Measurements from ENCODE around the gene TMEM120A. TPM values are rescaled to one million over a fixed set of nuclear protein-coding genes. Genes with fewer than 3 reads are reported as not detected.
"Not testable (repeated sequence)": the region's sequence is repeated elsewhere in the genome, so short reads cannot be mapped to it uniquely, and the experiment has no call there.

The TMEM120A gene
- polyA plus RNA-seq (2013, experiment 1 of 4): 24.8 TPM
- 26.5 TPM for polyA plus RNA-seq (2013, experiment 2 of 4)
- 27.3 TPM for polyA plus RNA-seq (2013, experiment 3 of 4)
- 22.9 TPM for polyA plus RNA-seq (2013, experiment 4 of 4)

DNA sequence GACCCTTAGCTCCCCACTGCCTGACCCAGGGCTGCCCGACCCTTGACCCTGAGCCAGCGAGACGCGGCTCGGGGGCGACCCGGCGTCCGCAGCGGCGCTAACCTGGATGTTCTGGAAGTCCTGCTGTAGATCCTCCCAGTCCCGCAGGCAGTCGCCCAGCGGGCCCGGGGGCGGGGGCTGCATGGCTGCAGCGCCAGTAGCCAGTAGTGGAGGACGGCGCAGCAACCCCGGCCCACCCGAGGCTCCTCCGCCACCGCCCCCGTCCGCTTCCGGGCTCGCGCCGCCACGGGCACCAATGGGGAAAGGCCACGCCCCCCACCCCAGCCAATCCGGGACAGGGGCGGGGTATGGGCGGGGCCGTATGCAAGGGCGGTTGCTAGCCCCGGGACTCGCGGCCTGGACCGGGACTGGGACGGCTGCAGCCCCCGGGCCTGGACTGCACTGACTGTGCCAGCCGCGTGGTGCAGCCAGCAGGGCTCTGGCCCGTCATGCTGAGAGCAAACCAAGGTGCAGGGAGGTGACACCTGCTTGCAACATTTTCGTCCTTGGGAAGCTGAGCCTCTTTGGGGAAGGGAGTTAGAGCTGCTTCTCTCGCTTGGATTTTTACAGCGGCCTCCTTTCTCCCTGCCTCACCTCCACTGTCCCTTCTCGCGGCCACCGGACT, at the start of gene TMEM120A:
TMEM120A (minus strand) TSS at position 208 of the 664 bp plus-strand sequence; CDS start at position 183, 25 bp downstream.
- Histone ChIP-seq H3K9me3 (ENCODE audit: control insufficient read depth, low read length) (no peaks in the 10 kb centered on the region), H3K27me3 (ENCODE audit: control insufficient read depth, insufficient read depth, low read length, poor library complexity, severe bottlenecking) (no peaks in the 10 kb centered on the region), H3K27ac (ENCODE audit: insufficient read depth, low read depth, low read length, poor library complexity, severe bottlenecking) (peak within 1 kb of the TSS; percentile 59), H3K4me1 (ENCODE audit: control insufficient read depth, insufficient read depth, low read length) (peaks cover 32% of the 10 kb centered on the region), H3K4me3 (ENCODE audit: insufficient read depth, low read depth, low read length) (peak within 1 kb of the TSS; percentile 60), H3K36me3 (ENCODE audit: control insufficient read depth, insufficient read depth, low read length) (no peaks in the 10 kb centered on the region)
- 4 to 5% methylated on average over 51 of the region's 51 CpGs for WGBS, 2 experiments

DNA sequence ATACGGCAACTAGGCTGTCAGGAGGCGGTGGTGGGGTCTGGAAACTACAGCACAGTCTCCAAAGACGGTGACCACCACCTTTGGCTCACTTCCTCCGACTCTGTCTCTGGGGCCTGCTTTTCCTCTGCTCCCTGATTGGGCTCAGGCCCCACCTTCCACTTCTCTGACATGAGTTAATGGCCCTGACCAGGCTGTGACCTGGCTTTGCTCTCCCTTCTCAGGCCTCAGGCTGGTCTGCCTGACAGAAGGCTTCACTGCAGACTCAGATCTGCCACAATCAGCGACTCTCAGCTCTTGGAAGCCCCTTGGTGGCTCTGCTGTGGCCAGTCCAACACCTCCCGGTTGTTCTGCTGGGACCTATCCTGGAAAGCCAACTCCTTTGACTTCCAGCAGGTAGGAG, 45.7 kb upstream of the TMEM120A start:
- WGBS, 2 experiments: 91 to 95% methylated on average over 6 of the region's 6 CpGs
- Histone ChIP-seq H3K9me3 (ENCODE audit: control insufficient read depth, low read length) (no peaks in the 10 kb centered on the region), H3K27me3 (ENCODE audit: control insufficient read depth, insufficient read depth, low read length, poor library complexity, severe bottlenecking) (no peaks in the 10 kb centered on the region), H3K4me1 (ENCODE audit: control insufficient read depth, insufficient read depth, low read length) (no peaks in the 10 kb centered on the region), H3K27ac (ENCODE audit: insufficient read depth, low read depth, low read length, poor library complexity, severe bottlenecking) (no peak overlapping the region), H3K4me3 (ENCODE audit: insufficient read depth, low read depth, low read length) (no peak overlapping the region), H3K36me3 (ENCODE audit: control insufficient read depth, insufficient read depth, low read length) (peaks cover 7% of the 10 kb centered on the region)

DNA sequence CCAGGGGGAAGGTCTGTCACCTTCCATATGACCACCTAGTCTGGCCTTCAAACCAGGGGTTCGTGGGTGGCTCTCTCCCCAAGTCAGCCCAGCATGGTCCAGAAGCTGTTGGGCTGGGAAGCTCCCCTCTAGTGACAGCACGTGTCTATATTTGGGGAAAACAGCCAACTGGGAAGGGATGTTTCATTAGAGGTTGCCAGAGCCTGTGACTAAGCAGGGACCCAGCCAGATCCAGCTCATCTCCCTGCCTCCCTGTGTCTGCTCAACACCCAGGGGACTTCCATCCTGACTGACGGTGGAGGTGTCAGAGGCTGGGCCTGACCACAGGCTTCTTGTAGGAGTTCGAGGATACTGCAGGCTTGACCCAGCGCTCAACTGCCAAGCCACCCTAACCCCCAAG, 42.9 kb upstream of the TMEM120A start:
- WGBS, 2 experiments: 92 to 95% methylated on average over 5 of the region's 5 CpGs
- Histone ChIP-seq H3K4me1 (ENCODE audit: control insufficient read depth, insufficient read depth, low read length) (no peaks in the 10 kb centered on the region), H3K36me3 (ENCODE audit: control insufficient read depth, insufficient read depth, low read length) (peaks cover 7% of the 10 kb centered on the region), H3K4me3 (ENCODE audit: insufficient read depth, low read depth, low read length) (no peak overlapping the region), H3K27ac (ENCODE audit: insufficient read depth, low read depth, low read length, poor library complexity, severe bottlenecking) (no peak overlapping the region), H3K27me3 (ENCODE audit: control insufficient read depth, insufficient read depth, low read length, poor library complexity, severe bottlenecking) (no peaks in the 10 kb centered on the region), H3K9me3 (ENCODE audit: control insufficient read depth, low read length) (no peaks in the 10 kb centered on the region)

DNA sequence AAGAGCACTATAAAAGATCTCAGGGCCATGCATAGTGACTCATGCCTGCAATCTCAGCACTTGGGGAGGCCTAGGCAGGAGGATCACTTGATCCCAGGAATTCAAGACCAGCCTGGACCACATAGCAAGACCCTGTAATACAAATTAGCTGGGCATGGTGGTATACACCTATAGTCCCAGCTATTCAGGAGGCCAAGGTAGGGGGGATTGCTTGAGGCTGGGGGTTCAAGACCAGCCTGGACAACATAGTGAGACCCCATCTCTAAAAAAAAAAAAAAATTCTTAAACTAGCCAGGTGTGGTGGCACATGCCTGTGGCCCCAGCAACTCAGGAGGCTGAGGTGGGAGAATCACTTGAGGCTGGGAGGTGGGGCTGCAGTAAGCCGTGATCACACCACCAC, 37.6 kb upstream of the TMEM120A start:
- H3K4me3 ChIP-seq (ENCODE audit: insufficient read depth, low read depth, low read length): no peak overlapping the region
- H3K36me3 ChIP-seq (ENCODE audit: control insufficient read depth, insufficient read depth, low read length): peaks cover 3% of the 10 kb centered on the region
- H3K27ac ChIP-seq (ENCODE audit: insufficient read depth, low read depth, low read length, poor library complexity, severe bottlenecking): no peak overlapping the region
- 94 to 96% methylated on average over 1 of the region's 1 CpG for WGBS, 2 experiments
- H3K4me1 ChIP-seq (ENCODE audit: control insufficient read depth, insufficient read depth, low read length): no peaks in the 10 kb centered on the region
- no peaks in the 10 kb centered on the region for H3K27me3 ChIP-seq (ENCODE audit: control insufficient read depth, insufficient read depth, low read length, poor library complexity, severe bottlenecking)
- no peaks in the 10 kb centered on the region for H3K9me3 ChIP-seq (ENCODE audit: control insufficient read depth, low read length)

DNA sequence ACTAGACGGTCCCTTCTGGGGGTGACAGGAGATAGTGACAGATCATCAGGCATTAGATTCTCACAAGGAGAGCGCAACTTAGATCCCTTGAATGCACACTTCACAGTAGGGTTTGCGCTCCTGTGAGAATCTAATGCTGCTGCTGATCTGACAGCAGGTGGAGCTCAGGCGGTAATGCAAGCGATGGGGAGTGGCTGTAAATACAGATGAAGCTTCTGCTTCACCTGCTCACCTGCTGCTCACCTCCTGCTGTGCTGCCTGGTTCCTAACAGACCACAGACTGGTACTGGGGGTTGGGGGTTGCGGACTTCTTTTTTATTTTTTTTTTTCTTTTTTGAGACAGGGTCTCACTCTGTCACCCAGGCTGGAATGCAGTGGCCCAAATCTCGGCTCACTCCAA, 35.3 kb upstream of the TMEM120A start:
- not testable (repeated sequence) for H3K36me3 ChIP-seq (ENCODE audit: control insufficient read depth, insufficient read depth, low read length); H3K9me3 ChIP-seq (ENCODE audit: control insufficient read depth, low read length); H3K27ac ChIP-seq (ENCODE audit: insufficient read depth, low read depth, low read length, poor library complexity, severe bottlenecking); H3K4me1 ChIP-seq (ENCODE audit: control insufficient read depth, insufficient read depth, low read length); H3K4me3 ChIP-seq (ENCODE audit: insufficient read depth, low read depth, low read length); H3K27me3 ChIP-seq (ENCODE audit: control insufficient read depth, insufficient read depth, low read length, poor library complexity, severe bottlenecking)
- WGBS, 2 experiments: 94 to 96% methylated on average over 7 of the region's 7 CpGs

DNA sequence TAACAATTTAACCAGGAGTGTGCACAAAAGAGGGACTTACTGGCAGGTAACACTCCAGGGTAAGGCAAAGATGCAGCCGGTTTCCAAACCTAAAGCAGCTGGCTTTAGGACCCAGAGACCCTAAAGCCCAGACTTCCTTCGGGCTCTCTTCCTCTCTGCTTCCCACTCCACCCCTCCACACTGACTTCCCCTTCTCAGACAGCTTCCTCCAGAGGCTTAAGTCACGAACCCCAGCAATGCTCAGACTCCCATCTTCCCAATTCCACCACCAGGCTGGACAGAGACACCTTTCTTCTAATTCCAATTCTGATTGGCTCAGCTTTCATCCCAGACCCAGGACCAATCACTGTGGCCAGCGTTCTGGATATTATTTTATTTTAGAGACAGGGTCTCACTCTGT, 28.6 kb upstream of the TMEM120A start:
- H3K27ac ChIP-seq (ENCODE audit: insufficient read depth, low read depth, low read length, poor library complexity, severe bottlenecking): no peak overlapping the region
- no peaks in the 10 kb centered on the region for H3K9me3 ChIP-seq (ENCODE audit: control insufficient read depth, low read length)
- WGBS, 2 experiments: 62% methylated on average over 4 of the region's 4 CpGs
- peaks cover 2% of the 10 kb centered on the region for H3K36me3 ChIP-seq (ENCODE audit: control insufficient read depth, insufficient read depth, low read length)
- H3K4me3 ChIP-seq (ENCODE audit: insufficient read depth, low read depth, low read length): no peak overlapping the region
- no peaks in the 10 kb centered on the region for H3K27me3 ChIP-seq (ENCODE audit: control insufficient read depth, insufficient read depth, low read length, poor library complexity, severe bottlenecking)
- H3K4me1 ChIP-seq (ENCODE audit: control insufficient read depth, insufficient read depth, low read length): no peaks in the 10 kb centered on the region

DNA sequence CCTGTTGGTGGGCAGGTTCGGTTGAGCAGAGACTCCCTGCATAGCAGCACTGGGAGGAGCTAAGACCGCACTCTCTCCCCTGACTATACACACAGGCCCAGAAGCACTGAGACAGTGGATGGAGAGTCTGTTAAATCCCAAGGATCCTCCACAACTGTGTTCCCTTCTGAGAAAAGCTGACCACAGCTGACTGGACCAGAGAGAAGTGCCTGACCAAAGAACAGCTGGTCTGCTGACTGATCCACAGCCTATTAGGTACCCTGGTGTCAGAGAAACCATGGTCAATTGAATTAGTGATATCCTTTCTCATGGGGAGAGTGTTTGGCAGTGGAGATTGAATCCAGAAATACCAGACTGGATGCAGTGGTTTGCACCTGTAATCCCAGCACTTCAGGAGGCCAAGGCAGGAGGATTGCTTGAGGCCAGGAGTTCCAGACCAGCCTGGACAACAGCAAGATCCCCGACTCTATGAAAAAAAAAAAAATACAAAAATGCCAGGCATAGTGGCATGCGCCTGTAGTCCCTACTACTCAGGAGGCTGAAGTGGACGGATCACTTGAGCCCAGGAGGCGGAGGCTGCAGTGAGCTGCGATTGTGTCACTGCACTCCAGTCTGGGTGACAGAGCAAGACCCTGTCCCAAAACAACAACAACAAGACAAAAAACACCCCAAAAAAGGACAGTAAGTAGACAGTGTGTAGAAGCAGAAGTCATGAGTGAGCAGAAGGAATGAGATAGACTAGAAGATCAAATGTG, 27.8 kb upstream of the TMEM120A start:
- no peak overlapping the region for H3K4me3 ChIP-seq (ENCODE audit: insufficient read depth, low read depth, low read length)
- WGBS, 2 experiments: 92 to 93% methylated on average over 7 of the region's 7 CpGs
- H3K27me3 ChIP-seq (ENCODE audit: control insufficient read depth, insufficient read depth, low read length, poor library complexity, severe bottlenecking): no peaks in the 10 kb centered on the region
- no peaks in the 10 kb centered on the region for H3K4me1 ChIP-seq (ENCODE audit: control insufficient read depth, insufficient read depth, low read length)
- H3K27ac ChIP-seq (ENCODE audit: insufficient read depth, low read depth, low read length, poor library complexity, severe bottlenecking): no peak overlapping the region
- no peaks in the 10 kb centered on the region for H3K9me3 ChIP-seq (ENCODE audit: control insufficient read depth, low read length)
- H3K36me3 ChIP-seq (ENCODE audit: control insufficient read depth, insufficient read depth, low read length): peaks cover 4% of the 10 kb centered on the region

DNA sequence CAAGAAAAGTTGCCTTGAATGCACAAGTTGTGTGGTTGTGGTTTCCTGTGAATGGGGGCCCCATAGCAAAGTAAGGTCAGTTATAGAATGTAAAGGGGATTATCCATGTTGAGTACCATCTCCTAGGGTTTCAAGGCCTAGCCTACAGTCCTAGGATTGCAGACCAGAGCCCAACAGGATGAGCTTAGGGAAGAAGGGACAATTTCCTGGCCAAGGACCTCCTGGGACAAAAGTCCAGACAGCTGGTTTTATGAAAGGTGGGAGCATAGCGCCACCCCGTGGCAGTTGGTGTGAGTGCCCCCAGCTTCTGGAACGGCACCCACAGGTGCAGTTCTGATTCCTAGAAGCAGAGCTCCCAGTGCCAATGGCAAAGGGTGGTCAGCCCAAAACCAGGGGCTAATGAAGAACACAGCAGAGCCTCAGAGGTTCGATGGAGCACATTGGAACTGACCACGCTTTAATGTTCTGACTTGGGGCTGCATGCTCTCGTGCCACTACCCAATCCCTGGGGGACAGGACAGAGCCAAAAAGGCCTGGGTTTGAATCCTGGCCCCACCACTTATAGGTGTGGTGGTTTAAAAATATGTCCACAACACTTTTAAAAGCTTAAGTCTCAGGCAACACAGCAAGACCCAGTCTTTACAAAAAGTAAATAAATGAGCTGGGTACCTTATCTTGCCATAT, 25.8 kb upstream of the TMEM120A start:
- no peaks in the 10 kb centered on the region for H3K4me1 ChIP-seq (ENCODE audit: control insufficient read depth, insufficient read depth, low read length)
- H3K27ac ChIP-seq (ENCODE audit: insufficient read depth, low read depth, low read length, poor library complexity, severe bottlenecking): no peak overlapping the region
- no peak overlapping the region for H3K4me3 ChIP-seq (ENCODE audit: insufficient read depth, low read depth, low read length)
- no peaks in the 10 kb centered on the region for H3K27me3 ChIP-seq (ENCODE audit: control insufficient read depth, insufficient read depth, low read length, poor library complexity, severe bottlenecking)
- H3K9me3 ChIP-seq (ENCODE audit: control insufficient read depth, low read length): no peaks in the 10 kb centered on the region
- 55 to 56% methylated on average over 6 of the region's 6 CpGs for WGBS, 2 experiments
- H3K36me3 ChIP-seq (ENCODE audit: control insufficient read depth, insufficient read depth, low read length): peaks cover 4% of the 10 kb centered on the region

DNA sequence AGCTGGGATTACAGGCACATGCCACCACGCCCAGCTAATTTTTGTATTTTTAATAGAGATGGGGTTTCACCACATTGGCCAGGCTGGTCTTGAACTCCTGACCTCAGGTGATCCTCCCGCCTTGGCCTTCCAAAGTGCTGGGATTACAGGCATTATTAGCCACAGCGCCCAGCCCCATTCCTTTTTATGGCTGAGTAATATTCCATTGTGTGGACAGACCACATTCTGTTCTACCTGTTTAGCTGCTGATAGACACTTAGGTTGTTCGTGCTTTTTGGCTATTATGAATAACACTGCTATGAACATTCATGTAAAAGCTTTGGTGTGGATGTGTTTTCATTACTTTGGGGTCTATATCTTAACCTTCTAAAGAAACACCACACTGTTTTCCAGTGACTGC, 24.1 kb upstream of the TMEM120A start:
- 92 to 95% methylated on average over 4 of the region's 4 CpGs for WGBS, 2 experiments
- not testable (repeated sequence) for H3K4me1 ChIP-seq (ENCODE audit: control insufficient read depth, insufficient read depth, low read length); H3K27ac ChIP-seq (ENCODE audit: insufficient read depth, low read depth, low read length, poor library complexity, severe bottlenecking); H3K4me3 ChIP-seq (ENCODE audit: insufficient read depth, low read depth, low read length); H3K27me3 ChIP-seq (ENCODE audit: control insufficient read depth, insufficient read depth, low read length, poor library complexity, severe bottlenecking); H3K9me3 ChIP-seq (ENCODE audit: control insufficient read depth, low read length); H3K36me3 ChIP-seq (ENCODE audit: control insufficient read depth, insufficient read depth, low read length)

Measured in ectodermal cell (in vitro differentiated cells).